HepG2 (cell line): Measurements from ENCODE around the gene ADPGK. TPM values are rescaled to one million over a fixed set of nuclear protein-coding genes. Genes with fewer than 3 reads are reported as not detected.

ENCODE experiments used
- BHLHE40 ChIP-seq: IDR thresholded peaks from 2 replicates; pipeline ENCODE4 v1.6.1; 2011; ENCODE audit warnings: low read length, improper control_type of control experiment
- BRCA1 ChIP-seq: sonication (generic); formaldehyde crosslinking; IDR thresholded peaks from 2 replicates; pipeline ENCODE4 v1.4.0; 2020; ENCODE audit warnings: missing genetic modification reagents
- FOSL1 ChIP-seq: sonication (generic); formaldehyde crosslinking; IDR thresholded peaks from 2 replicates; pipeline ENCODE4 v1.9.0; 2021; ENCODE audit warnings: missing genetic modification reagents, borderline replicate concordance
- KLF11 ChIP-seq: IDR thresholded peaks from 2 replicates; pipeline ENCODE4 v1.6.1; 2016; ENCODE audit warnings: missing compliant biosample characterization
- POLR2AphosphoS5 ChIP-seq: IDR thresholded peaks from 2 replicates; pipeline ENCODE4 v1.6.1; 2012; ENCODE audit warnings: low read depth, low read length
- PRPF4 ChIP-seq: fragments of 200-400 bp; formaldehyde crosslinking; IDR thresholded peaks from 2 replicates; pipeline ENCODE4 v1.6.1; 2016; ENCODE audit warnings: low read length, low read depth; ENCODE audit not compliant: poor library complexity, severe bottlenecking
- RAD21 ChIP-seq: fragments of 450-650 bp; formaldehyde crosslinking; IDR thresholded peaks from 2 replicates; pipeline ENCODE4 v1.5.0; 2020; ENCODE audit warnings: mild to moderate bottlenecking
- RORA ChIP-seq: sonication (generic); formaldehyde crosslinking; IDR thresholded peaks from 2 replicates; pipeline ENCODE4 v1.5.0; 2020; ENCODE audit warnings: mild to moderate bottlenecking, missing genetic modification reagents, moderate library complexity
- ZEB1 ChIP-seq: IDR thresholded peaks from 2 replicates; pipeline ENCODE4 v1.6.1; 2012; ENCODE audit warnings: mild to moderate bottlenecking, low read depth, inconsistent platforms; ENCODE audit not compliant: insufficient replicate concordance
- ZNF282 ChIP-seq: fragments of 450-650 bp; IDR thresholded peaks from 2 replicates; pipeline ENCODE4 v1.6.1; 2018; ENCODE audit not compliant: partially characterized antibody
- ZNF547 ChIP-seq: sonication (generic); formaldehyde crosslinking; IDR thresholded peaks from 2 replicates; pipeline ENCODE4 v1.5.1; 2020; ENCODE audit warnings: mild to moderate bottlenecking, missing genetic modification reagents
- ZNF562 ChIP-seq: sonication (generic); formaldehyde crosslinking; IDR thresholded peaks from 2 replicates; pipeline ENCODE4 v1.8.0; 2022; ENCODE audit warnings: missing genetic modification reagents, borderline replicate concordance
- ZNF792 ChIP-seq: IDR thresholded peaks from 2 replicates; pipeline ENCODE4 v1.6.1; 2016
- ZSCAN29 ChIP-seq: sonication (generic); formaldehyde crosslinking; conservative IDR thresholded peaks from 2 replicates; pipeline ENCODE4 v1.4.0; 2020; ENCODE audit warnings: mild to moderate bottlenecking, missing genetic modification reagents
- ZSCAN30 ChIP-seq: sonication (generic); formaldehyde crosslinking; IDR thresholded peaks from 2 replicates; pipeline ENCODE4 v1.5.0; 2020; ENCODE audit warnings: mild to moderate bottlenecking, missing genetic modification reagents
- polyA plus RNA-seq, 8 experiments: library from polyadenylated mRNA; depleted of rRNA in 3 of 8; stranded (reverse) in 7 of 8; unstranded in 1 of 8; fragments of >200 nt; fragmentation: Illumina TruSeq in 4 of 8; extraction: Trizol in 4 of 8; gene quantifications; 2 replicates each; pipeline versions ENCODE4 v1.2.1 to v1.2.3, GENCODE V29; 2011 to 2016; ENCODE audit warnings: low read depth in 4 of 8, missing spikeins in 1 of 8, mixed read lengths in 1 of 8; ENCODE audit not compliant: insufficient read depth in 1 of 8
- total RNA-seq, 5 experiments: library from RNA; depleted of rRNA; stranded (reverse); fragments of >200 nt; fragmentation: Illumina TruSeq; extraction: Trizol; gene quantifications; 2 replicates each; pipeline ENCODE4 v1.2.3, GENCODE V29; 2016; ENCODE audit warnings: low read depth in 1 of 5
- TF ChIP-seq, protein P1 (sequence below), 2 experiments: sonication (generic) in 1 of 2; formaldehyde crosslinking in 1 of 2; IDR thresholded peaks; 2 replicates each; pipeline versions ENCODE4 v1.4.0 to v1.6.1; 2016 to 2020; ENCODE audit warnings: borderline replicate concordance in 1 of 2, low read depth in 1 of 2, mild to moderate bottlenecking in 1 of 2, missing genetic modification reagents in 1 of 2
- TF ChIP-seq, protein P2 (sequence below): IDR thresholded peaks from 2 replicates; pipeline ENCODE4 v1.6.1; 2016; ENCODE audit warnings: missing biosample characterization, missing genetic modification reagents, low read depth
- TF ChIP-seq, protein P3 (sequence below): sonication (generic); formaldehyde crosslinking; IDR thresholded peaks from 2 replicates; pipeline ENCODE4 v1.5.0; 2020; ENCODE audit warnings: missing genetic modification reagents
- TF ChIP-seq, protein P4 (sequence below): sonication (generic); formaldehyde crosslinking; IDR thresholded peaks from 2 replicates; pipeline ENCODE4 v1.4.0; 2020; ENCODE audit warnings: missing genetic modification reagents, borderline replicate concordance

Gene ADPGK
- total and polyA plus RNA-seq, 2 of the 13 experiments (the other 11 are each of a cell fraction or from before 2014, with no cell fraction given): 61.6 to 67.5 TPM

DNA sequence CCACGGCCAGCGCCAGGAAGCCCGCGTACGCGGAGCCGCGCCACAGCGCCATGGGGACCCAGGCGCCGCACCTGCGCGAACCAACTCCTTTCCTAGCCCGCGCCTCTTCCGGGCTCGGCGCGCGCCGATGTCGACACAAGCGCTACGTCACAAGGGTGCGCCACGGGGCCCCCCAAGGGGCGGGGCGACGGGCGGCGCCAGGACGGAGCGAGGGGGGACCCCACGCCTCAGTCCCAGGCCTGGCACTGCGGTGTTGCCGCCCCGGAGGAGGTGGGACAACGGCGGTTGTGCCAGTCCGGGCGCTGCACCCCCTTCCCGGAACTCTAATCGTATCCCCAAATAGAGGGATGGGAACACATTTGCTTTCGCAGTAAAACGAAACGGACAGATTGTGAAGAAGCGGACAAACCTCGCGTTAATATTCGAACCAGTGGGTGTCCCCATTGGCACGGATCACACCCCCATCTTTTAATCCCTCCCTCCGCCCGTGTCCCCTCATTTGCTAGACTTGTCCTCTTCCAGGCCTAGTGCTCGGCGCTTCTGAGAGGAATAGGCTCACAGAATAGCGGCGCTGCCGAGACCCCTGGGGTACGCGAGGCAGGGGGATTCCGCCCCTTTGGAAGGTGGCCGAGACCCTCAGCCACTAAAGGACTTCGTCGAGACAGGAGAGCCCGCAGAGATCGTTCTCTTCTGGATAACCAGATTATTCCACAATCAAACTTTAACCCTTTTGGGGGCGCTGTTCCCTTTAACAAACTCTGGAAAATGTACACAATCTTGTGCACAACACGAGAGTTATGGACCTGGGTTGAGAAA lies at the start of gene ADPGK (continued):
- TF ChIP-seq, protein P1, sequence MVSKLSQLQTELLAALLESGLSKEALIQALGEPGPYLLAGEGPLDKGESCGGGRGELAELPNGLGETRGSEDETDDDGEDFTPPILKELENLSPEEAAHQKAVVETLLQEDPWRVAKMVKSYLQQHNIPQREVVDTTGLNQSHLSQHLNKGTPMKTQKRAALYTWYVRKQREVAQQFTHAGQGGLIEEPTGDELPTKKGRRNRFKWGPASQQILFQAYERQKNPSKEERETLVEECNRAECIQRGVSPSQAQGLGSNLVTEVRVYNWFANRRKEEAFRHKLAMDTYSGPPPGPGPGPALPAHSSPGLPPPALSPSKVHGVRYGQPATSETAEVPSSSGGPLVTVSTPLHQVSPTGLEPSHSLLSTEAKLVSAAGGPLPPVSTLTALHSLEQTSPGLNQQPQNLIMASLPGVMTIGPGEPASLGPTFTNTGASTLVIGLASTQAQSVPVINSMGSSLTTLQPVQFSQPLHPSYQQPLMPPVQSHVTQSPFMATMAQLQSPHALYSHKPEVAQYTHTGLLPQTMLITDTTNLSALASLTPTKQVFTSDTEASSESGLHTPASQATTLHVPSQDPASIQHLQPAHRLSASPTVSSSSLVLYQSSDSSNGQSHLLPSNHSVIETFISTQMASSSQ (IDR thresholded peaks at IDR 0.05; ENCODE audit: low read depth): no peak
- TF ChIP-seq, protein P1 (CRISPR knock-in tag; IDR thresholded peaks at IDR 0.05; ENCODE audit: borderline replicate concordance): peak; percentile 84; the same call in 1 of the 2 replicates
- TF ChIP-seq BRCA1 (CRISPR knock-in tag) (no peak; the same call in 1 of the 2 replicates), FOSL1 (CRISPR knock-in tag) (peak; percentile 17; the same call in 1 of the 2 replicates), RAD21 (CRISPR knock-in tag) (no peak), ZSCAN30 (CRISPR knock-in tag) (no peak), ZEB1 (no peak), POLR2AphosphoS5 (peak; percentile 86), ZNF547 (peak; percentile 48), BHLHE40 (0 out of 2 replicates have a peak, but pooled peaks have one; percentile 22), RORA (CRISPR knock-in tag) (no peak), ZNF792 (CRISPR knock-in tag) (peak; percentile 77), PRPF4 (no peak), ZSCAN29 (CRISPR knock-in tag) (no peak), ZNF282 (no peak), KLF11 (CRISPR knock-in tag) (no peak; the same call in 1 of the 2 replicates), ZNF562 (CRISPR knock-in tag) (no peak)
- TF ChIP-seq, protein P2, sequence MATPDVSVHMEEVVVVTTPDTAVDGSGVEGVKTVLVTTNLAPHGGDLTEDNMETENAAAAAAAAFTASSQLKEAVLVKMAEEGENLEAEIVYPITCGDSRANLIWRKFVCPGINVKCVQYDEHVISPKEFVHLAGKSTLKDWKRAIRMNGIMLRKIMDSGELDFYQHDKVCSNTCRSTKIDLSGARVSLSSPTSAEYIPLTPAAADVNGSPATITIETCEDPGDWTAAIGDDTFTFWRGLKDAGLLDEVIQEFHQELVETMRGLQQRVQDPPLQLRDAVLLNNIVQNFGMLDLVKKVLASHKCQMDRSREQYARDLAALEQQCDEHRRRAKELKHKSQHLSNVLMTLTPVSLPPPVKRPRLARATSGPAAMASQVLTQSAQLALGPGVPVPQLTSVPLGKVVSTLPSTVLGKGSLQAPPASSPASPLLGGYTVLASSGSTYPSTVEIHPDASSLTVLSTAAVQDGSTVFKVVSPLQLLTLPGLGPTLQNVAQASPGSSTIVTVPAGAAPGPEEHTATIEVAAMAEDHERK (CRISPR knock-in tag): 0 out of 2 replicates have a peak, but pooled peaks have one; percentile 41
- TF ChIP-seq, protein P3, sequence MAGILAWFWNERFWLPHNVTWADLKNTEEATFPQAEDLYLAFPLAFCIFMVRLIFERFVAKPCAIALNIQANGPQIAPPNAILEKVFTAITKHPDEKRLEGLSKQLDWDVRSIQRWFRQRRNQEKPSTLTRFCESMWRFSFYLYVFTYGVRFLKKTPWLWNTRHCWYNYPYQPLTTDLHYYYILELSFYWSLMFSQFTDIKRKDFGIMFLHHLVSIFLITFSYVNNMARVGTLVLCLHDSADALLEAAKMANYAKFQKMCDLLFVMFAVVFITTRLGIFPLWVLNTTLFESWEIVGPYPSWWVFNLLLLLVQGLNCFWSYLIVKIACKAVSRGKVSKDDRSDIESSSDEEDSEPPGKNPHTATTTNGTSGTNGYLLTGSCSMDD (CRISPR knock-in tag): no peak
- TF ChIP-seq, protein P4, sequence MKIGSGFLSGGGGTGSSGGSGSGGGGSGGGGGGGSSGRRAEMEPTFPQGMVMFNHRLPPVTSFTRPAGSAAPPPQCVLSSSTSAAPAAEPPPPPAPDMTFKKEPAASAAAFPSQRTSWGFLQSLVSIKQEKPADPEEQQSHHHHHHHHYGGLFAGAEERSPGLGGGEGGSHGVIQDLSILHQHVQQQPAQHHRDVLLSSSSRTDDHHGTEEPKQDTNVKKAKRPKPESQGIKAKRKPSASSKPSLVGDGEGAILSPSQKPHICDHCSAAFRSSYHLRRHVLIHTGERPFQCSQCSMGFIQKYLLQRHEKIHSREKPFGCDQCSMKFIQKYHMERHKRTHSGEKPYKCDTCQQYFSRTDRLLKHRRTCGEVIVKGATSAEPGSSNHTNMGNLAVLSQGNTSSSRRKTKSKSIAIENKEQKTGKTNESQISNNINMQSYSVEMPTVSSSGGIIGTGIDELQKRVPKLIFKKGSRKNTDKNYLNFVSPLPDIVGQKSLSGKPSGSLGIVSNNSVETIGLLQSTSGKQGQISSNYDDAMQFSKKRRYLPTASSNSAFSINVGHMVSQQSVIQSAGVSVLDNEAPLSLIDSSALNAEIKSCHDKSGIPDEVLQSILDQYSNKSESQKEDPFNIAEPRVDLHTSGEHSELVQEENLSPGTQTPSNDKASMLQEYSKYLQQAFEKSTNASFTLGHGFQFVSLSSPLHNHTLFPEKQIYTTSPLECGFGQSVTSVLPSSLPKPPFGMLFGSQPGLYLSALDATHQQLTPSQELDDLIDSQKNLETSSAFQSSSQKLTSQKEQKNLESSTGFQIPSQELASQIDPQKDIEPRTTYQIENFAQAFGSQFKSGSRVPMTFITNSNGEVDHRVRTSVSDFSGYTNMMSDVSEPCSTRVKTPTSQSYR (CRISPR knock-in tag): no peak
